HepG2 (cell line): ENCODE data around the gene TPM3. TPM values are rescaled to one million over a fixed set of nuclear protein-coding genes. Genes with fewer than 3 reads are reported as not detected.

Source experiments
- ARID4A ChIP-seq: sonication (generic); formaldehyde crosslinking; IDR thresholded peaks from 2 replicates; pipeline ENCODE4 v1.5.0; 2020; ENCODE audit warnings: mild to moderate bottlenecking, missing genetic modification reagents, borderline replicate concordance
- CEBPB ChIP-seq: IDR thresholded peaks from 2 replicates; pipeline ENCODE4 v1.6.1; 2011; ENCODE audit warnings: low read depth, low read length, improper control_type of control experiment, borderline replicate concordance
- FOXM1 ChIP-seq: sonication (generic); formaldehyde crosslinking; IDR thresholded peaks from 2 replicates; pipeline ENCODE4 v1.5.0; 2020; ENCODE audit warnings: missing genetic modification reagents
- GMEB2 ChIP-seq: IDR thresholded peaks from 2 replicates; pipeline ENCODE4 v1.6.1; 2016; ENCODE audit warnings: missing biosample characterization, missing genetic modification reagents, low read depth
- HCFC1 ChIP-seq: fragments of 150-350 bp; IDR thresholded peaks from 2 replicates; pipeline ENCODE4 v1.6.1; 2014; ENCODE audit warnings: low read depth, low read length
- MATR3 ChIP-seq: sonication (generic); formaldehyde crosslinking; IDR thresholded peaks from 2 replicates; pipeline ENCODE4 v1.4.0; 2020; ENCODE audit warnings: missing genetic modification reagents
- MTF1 ChIP-seq: sonication (generic); formaldehyde crosslinking; IDR thresholded peaks from 2 replicates; pipeline ENCODE4 v1.5.0; 2020; ENCODE audit warnings: missing genetic modification reagents
- NR1H2 ChIP-seq: sonication (generic); formaldehyde crosslinking; IDR thresholded peaks from 2 replicates; pipeline ENCODE4 v1.8.1; 2022; ENCODE audit warnings: low read depth, missing genetic modification reagents, borderline replicate concordance
- STAT6 ChIP-seq: sonication (generic); formaldehyde crosslinking; IDR thresholded peaks from 2 replicates; pipeline ENCODE4 v1.4.0; 2020; ENCODE audit warnings: missing genetic modification reagents, mild to moderate bottlenecking, borderline replicate concordance
- YY1 ChIP-seq: IDR thresholded peaks from 2 replicates; pipeline ENCODE4 v1.6.1; 2011; ENCODE audit warnings: low read length, low read depth, moderate library complexity, mild to moderate bottlenecking; ENCODE audit not compliant: insufficient read depth, insufficient replicate concordance
- ZNF12 ChIP-seq: sonication (generic); formaldehyde crosslinking; IDR thresholded peaks from 2 replicates; pipeline ENCODE4 v1.5.0; 2020; ENCODE audit warnings: missing genetic modification reagents
- ZNF143 ChIP-seq: sonication (generic); formaldehyde crosslinking; IDR thresholded peaks from 2 replicates; pipeline ENCODE4 v1.4.0; 2020; ENCODE audit warnings: missing genetic modification reagents
- ZNF451 ChIP-seq: sonication (generic); formaldehyde crosslinking; IDR thresholded peaks from 2 replicates; pipeline ENCODE4 v1.5.0; 2020; ENCODE audit warnings: mild to moderate bottlenecking, missing genetic modification reagents
- ZNF597 ChIP-seq: sonication (generic); formaldehyde crosslinking; IDR thresholded peaks from 2 replicates; pipeline ENCODE4 v1.5.0; 2020; ENCODE audit warnings: missing genetic modification reagents
- ZNF761 ChIP-seq: sonication (generic); formaldehyde crosslinking; conservative IDR thresholded peaks from 2 replicates; pipeline ENCODE4 v1.4.0; 2020; ENCODE audit warnings: mild to moderate bottlenecking, missing genetic modification reagents
- polyA plus RNA-seq, 8 experiments: library from polyadenylated mRNA; depleted of rRNA in 3 of 8; stranded (reverse) in 7 of 8; unstranded in 1 of 8; fragments of >200 nt; fragmentation: Illumina TruSeq in 4 of 8; extraction: Trizol in 4 of 8; gene quantifications; 2 replicates each; pipeline versions ENCODE4 v1.2.1 to v1.2.3, GENCODE V29; 2011 to 2016; ENCODE audit warnings: low read depth in 4 of 8, missing spikeins in 1 of 8, mixed read lengths in 1 of 8; ENCODE audit not compliant: insufficient read depth in 1 of 8
- total RNA-seq, 5 experiments: library from RNA; depleted of rRNA; stranded (reverse); fragments of >200 nt; fragmentation: Illumina TruSeq; extraction: Trizol; gene quantifications; 2 replicates each; pipeline ENCODE4 v1.2.3, GENCODE V29; 2016; ENCODE audit warnings: low read depth in 1 of 5
- TF ChIP-seq, protein P1 (sequence below): sonication (generic); formaldehyde crosslinking; IDR thresholded peaks from 2 replicates; pipeline ENCODE4 v1.4.0; 2020; ENCODE audit warnings: mild to moderate bottlenecking, low read depth, missing genetic modification reagents

Gene TPM3
- total and polyA plus RNA-seq, 2 of the 13 experiments (the other 11 are each of a cell fraction or from before 2014, with no cell fraction given) = 160 to 307 TPM

DNA sequence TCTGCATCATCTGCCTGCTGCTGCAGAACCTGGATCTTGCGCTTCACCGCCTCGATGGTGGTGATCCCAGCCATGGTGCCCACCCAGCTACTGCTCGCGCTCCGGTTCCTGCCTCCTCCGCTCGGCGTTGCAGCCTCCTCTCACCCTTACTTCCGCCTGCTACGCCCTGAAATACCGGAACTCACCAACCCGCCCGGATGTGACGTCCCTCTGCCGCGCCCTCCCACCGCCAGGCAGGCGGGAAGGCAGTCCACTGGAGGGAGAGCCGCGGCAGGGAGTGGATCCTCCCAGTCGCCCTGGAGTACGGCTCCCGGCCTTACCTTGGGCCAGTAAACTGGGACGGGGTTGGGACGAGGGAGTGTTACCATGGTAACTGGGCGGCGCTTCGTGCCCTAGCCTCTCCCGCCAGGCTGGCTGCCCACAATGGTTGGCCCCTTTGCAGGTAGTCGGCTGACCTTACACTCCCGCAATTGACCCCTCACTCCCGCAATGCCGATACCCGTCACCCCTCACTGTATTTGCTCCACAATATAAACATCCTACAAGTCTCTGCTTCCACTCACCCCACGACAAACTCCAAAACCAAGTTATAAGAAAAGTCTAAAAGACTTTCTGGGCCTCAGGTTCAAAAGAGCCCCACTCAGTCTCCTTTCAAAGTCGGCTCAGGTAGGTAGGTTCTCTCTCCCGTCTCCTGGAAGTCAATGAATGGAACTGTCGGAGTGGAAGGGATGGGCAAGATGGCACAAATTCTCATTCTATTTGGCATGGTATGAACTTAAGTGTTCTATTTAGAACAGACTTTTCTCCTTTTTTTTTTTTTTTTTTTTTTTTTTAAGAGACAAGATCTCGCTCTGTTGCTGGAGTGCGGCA lies 8.6 kb downstream of the TPM3 start (continued):
- TF ChIP-seq ZNF597 = no peak
- 0 out of 2 replicates have a peak, but pooled peaks have one; percentile 73 for TF ChIP-seq NR1H2 (CRISPR knock-in tag)
- peak; percentile 58; the same call in 1 of the 2 replicates for TF ChIP-seq ZNF451 (CRISPR knock-in tag)
- peak; percentile 68; the same call in 1 of the 2 replicates for TF ChIP-seq STAT6 (CRISPR knock-in tag)
- TF ChIP-seq GMEB2 (CRISPR knock-in tag) = 0 out of 2 replicates have a peak, but pooled peaks have one; percentile 36
- TF ChIP-seq ZNF143 = peak; percentile 49; the same call in 1 of the 2 replicates
- TF ChIP-seq HCFC1 = peak; percentile 52
- TF ChIP-seq ARID4A (CRISPR knock-in tag) = peak; percentile 96
- TF ChIP-seq YY1 = peak; percentile 71
- no peak for TF ChIP-seq MATR3
- TF ChIP-seq FOXM1 (CRISPR knock-in tag) = no peak
- TF ChIP-seq CEBPB = no peak
- no peak for TF ChIP-seq MTF1
- TF ChIP-seq, protein P1, sequence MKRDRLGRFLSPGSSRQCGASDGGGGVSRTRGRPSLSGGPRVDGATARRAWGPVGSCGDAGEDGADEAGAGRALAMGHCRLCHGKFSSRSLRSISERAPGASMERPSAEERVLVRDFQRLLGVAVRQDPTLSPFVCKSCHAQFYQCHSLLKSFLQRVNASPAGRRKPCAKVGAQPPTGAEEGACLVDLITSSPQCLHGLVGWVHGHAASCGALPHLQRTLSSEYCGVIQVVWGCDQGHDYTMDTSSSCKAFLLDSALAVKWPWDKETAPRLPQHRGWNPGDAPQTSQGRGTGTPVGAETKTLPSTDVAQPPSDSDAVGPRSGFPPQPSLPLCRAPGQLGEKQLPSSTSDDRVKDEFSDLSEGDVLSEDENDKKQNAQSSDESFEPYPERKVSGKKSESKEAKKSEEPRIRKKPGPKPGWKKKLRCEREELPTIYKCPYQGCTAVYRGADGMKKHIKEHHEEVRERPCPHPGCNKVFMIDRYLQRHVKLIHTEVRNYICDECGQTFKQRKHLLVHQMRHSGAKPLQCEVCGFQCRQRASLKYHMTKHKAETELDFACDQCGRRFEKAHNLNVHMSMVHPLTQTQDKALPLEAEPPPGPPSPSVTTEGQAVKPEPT (CRISPR knock-in tag) = no peak
- no peak for TF ChIP-seq ZNF12
- TF ChIP-seq ZNF761 = peak; percentile 45; the same call in 1 of the 2 replicates
